Measurements from ENCODE around the gene TATDN3. TPM values are rescaled to one million over a fixed set of nuclear protein-coding genes. Genes with fewer than 3 reads are reported as not detected.
"Not testable (repeated sequence)": the region's sequence is repeated elsewhere in the genome, so short reads cannot be mapped to it uniquely, and the experiment has no call there.

The TATDN3 gene
- total RNA-seq, 1 donor = 14.1 TPM

- Histone ChIP-seq H3K4me3 (ENCODE audit: insufficient read depth, low read length) (no peak overlapping the region), H3K36me3 (ENCODE audit: insufficient read depth, low read length) (peaks cover 11% of the 10 kb centered on the region), H4K20me1 (ENCODE audit: insufficient read depth, low read length) (no peaks in the 10 kb centered on the region), H3K79me2 (ENCODE audit: insufficient read depth, low read length) (no peaks in the 10 kb centered on the region), H3K27me3 (ENCODE audit: insufficient read depth, low read length) (no peaks in the 10 kb centered on the region), H2AFZ (ENCODE audit: low read length) (no peak overlapping the region), H3K27ac (ENCODE audit: low read depth, low read length) (no peak overlapping the region), H3K9me3 (ENCODE audit: low read depth, low read length) (no peaks in the 10 kb centered on the region), H3K4me1 (ENCODE audit: insufficient read depth, low read length) (peaks cover 4% of the 10 kb centered on the region), H3K4me2 (ENCODE audit: insufficient read depth, low read length) (no peak overlapping the region)
- TF ChIP-seq, protein P1, sequence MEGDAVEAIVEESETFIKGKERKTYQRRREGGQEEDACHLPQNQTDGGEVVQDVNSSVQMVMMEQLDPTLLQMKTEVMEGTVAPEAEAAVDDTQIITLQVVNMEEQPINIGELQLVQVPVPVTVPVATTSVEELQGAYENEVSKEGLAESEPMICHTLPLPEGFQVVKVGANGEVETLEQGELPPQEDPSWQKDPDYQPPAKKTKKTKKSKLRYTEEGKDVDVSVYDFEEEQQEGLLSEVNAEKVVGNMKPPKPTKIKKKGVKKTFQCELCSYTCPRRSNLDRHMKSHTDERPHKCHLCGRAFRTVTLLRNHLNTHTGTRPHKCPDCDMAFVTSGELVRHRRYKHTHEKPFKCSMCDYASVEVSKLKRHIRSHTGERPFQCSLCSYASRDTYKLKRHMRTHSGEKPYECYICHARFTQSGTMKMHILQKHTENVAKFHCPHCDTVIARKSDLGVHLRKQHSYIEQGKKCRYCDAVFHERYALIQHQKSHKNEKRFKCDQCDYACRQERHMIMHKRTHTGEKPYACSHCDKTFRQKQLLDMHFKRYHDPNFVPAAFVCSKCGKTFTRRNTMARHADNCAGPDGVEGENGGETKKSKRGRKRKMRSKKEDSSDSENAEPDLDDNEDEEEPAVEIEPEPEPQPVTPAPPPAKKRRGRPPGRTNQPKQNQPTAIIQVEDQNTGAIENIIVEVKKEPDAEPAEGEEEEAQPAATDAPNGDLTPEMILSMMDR (IDR thresholded peaks at IDR 0.05; ENCODE audit: extremely low read depth, low read depth, low read length) = no peak
- no peak for DNase-seq (ENCODE audit: insufficient read length, low spot score, missing footprints)
Measured at GRCh38 chr1:212777151-212777550, 14.5 kb upstream of the TATDN3 start.

DNA sequence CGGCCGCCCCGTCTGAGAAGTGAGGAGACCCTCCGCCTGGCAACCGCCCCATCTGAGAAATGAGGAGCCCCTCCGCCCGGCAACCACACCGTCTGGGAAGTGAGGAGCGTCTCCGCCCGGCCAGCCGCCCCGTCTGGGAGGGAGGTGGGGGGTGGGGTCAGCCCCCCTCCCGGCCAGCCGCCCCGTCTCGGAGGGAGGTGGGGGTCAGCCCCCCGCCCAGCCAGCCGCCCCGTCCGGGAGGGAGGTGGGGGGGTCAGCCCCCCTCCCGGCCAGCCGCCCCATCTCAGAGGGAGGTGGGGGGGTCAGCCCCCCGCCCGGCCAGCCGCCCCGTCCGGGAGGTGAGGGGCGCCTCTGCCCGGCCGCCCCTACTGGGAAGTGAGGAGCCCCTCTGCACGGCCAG is 12.6 kb upstream of the TATDN3 start:
- not testable (repeated sequence) for H3K4me2 ChIP-seq (ENCODE audit: insufficient read depth, low read length); H3K4me3 ChIP-seq (ENCODE audit: insufficient read depth, low read length); H3K27ac ChIP-seq (ENCODE audit: low read depth, low read length); H4K20me1 ChIP-seq (ENCODE audit: insufficient read depth, low read length); DNase-seq (ENCODE audit: insufficient read length, low spot score, missing footprints); H3K9me3 ChIP-seq (ENCODE audit: low read depth, low read length); H3K27me3 ChIP-seq (ENCODE audit: insufficient read depth, low read length); H3K79me2 ChIP-seq (ENCODE audit: insufficient read depth, low read length); H3K4me1 ChIP-seq (ENCODE audit: insufficient read depth, low read length); H2AFZ ChIP-seq (ENCODE audit: low read length)
- peaks cover 11% of the 10 kb centered on the region for H3K36me3 ChIP-seq (ENCODE audit: insufficient read depth, low read length)

DNA sequence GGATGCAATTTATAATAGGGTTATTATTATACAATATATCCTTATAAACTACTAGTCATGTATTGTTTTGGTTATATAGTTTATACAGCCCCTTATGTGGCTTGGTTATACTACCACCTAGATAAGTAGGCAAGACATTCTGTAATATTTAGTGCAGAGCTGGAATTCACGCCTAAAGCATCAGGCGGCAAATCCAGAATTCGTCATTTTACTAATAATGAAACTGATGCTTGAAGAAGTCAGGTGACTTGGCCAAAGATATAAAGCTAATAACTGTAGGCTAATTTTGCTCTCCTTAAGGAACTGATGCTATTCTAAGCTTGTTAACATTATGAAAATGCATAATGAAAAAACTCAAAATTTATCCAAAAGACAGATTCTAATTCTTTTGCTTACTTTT is 10.9 kb upstream of the TATDN3 start:
- TF ChIP-seq, protein P1 (IDR thresholded peaks at IDR 0.05; ENCODE audit: extremely low read depth, low read depth, low read length) = no peak
- no peak overlapping the region for H2AFZ ChIP-seq (ENCODE audit: low read length)
- DNase-seq (ENCODE audit: insufficient read length, low spot score, missing footprints) = no peak
- H3K4me1 ChIP-seq (ENCODE audit: insufficient read depth, low read length) = no peaks in the 10 kb centered on the region
- no peaks in the 10 kb centered on the region for H3K27me3 ChIP-seq (ENCODE audit: insufficient read depth, low read length)
- H3K4me2 ChIP-seq (ENCODE audit: insufficient read depth, low read length) = no peak overlapping the region
- H3K9me3 ChIP-seq (ENCODE audit: low read depth, low read length) = no peaks in the 10 kb centered on the region
- H3K36me3 ChIP-seq (ENCODE audit: insufficient read depth, low read length) = peaks cover 11% of the 10 kb centered on the region
- no peaks in the 10 kb centered on the region for H4K20me1 ChIP-seq (ENCODE audit: insufficient read depth, low read length)
- no peak overlapping the region for H3K27ac ChIP-seq (ENCODE audit: low read depth, low read length)
- no peak overlapping the region for H3K4me3 ChIP-seq (ENCODE audit: insufficient read depth, low read length)
- no peaks in the 10 kb centered on the region for H3K79me2 ChIP-seq (ENCODE audit: insufficient read depth, low read length)

DNA sequence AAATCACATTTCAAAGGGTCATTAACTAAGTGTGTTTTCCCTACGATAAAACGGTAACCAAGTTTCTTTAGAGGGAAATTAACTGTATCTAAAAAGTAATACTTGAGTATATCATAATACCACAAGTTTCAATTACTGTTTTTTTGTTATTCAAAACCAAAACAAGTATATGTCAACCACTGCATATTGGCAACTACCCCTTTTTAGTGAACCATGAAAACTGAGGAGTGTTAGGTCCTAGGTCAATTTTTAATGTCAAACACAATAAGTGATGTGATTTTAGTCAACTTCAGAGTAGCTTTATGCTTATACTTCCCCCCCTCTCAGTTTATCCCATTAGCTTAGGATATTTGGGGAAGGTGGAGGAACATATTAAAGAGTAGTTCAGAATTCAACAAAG is 10.5 kb upstream of the TATDN3 start:
- Histone ChIP-seq H3K4me2 (ENCODE audit: insufficient read depth, low read length) (no peak overlapping the region), H3K9me3 (ENCODE audit: low read depth, low read length) (no peaks in the 10 kb centered on the region), H3K36me3 (ENCODE audit: insufficient read depth, low read length) (peaks cover 11% of the 10 kb centered on the region), H3K4me3 (ENCODE audit: insufficient read depth, low read length) (no peak overlapping the region), H4K20me1 (ENCODE audit: insufficient read depth, low read length) (no peaks in the 10 kb centered on the region), H3K27ac (ENCODE audit: low read depth, low read length) (no peak overlapping the region), H3K27me3 (ENCODE audit: insufficient read depth, low read length) (no peaks in the 10 kb centered on the region), H3K79me2 (ENCODE audit: insufficient read depth, low read length) (no peaks in the 10 kb centered on the region), H3K4me1 (ENCODE audit: insufficient read depth, low read length) (no peaks in the 10 kb centered on the region), H2AFZ (ENCODE audit: low read length) (no peak overlapping the region)
- DNase-seq (ENCODE audit: insufficient read length, low spot score, missing footprints) = peak; percentile 11
- TF ChIP-seq, protein P1 (IDR thresholded peaks at IDR 0.05; ENCODE audit: extremely low read depth, low read depth, low read length) = no peak

All from osteoblast (primary cell).